ELF-1 (cell line): ENCODE results near the gene TFAP2B.

Experiments
- DNase-seq: peaks from one replicate; pipeline ENCODE4 v3.0.0-alpha.2; 2016; ENCODE audit warnings: low read depth, low spot score

The TFAP2B gene

GRCh38 chr6:50818673-50819072, at the start of gene TFAP2B:
Gene TFAP2B (plus strand): TSS chr6:50818871. CDS start chr6:50818892, 21 bp downstream.
- no peak for DNase-seq

- DNase-seq, result no peak
These were observed 40.0 kb upstream of the TFAP2B start for GRCh38 chr6:50778696-50779095.

- DNase-seq, result no peak
These were observed 38.3 kb upstream of the TFAP2B start for GRCh38 chr6:50780382-50780781.

- DNase-seq, result no peak
These were observed 32.8 kb upstream of the TFAP2B start for GRCh38 chr6:50785921-50786320.

GRCh38 chr6:50791900-50792508, 26.7 kb upstream of the TFAP2B start:
- no peak for DNase-seq

GRCh38 chr6:50792771-50793170, 25.9 kb upstream of the TFAP2B start:
- no peak for DNase-seq

- DNase-seq, result no peak
These were observed 23.1 kb upstream of the TFAP2B start for GRCh38 chr6:50795574-50795973.

- DNase-seq, result no peak
These were observed 14.4 kb upstream of the TFAP2B start for GRCh38 chr6:50804283-50804682.

- DNase-seq, result no peak
These were observed 11.6 kb upstream of the TFAP2B start for GRCh38 chr6:50807035-50807434.

- no peak for DNase-seq
These were observed 3.1 kb upstream of the TFAP2B start for GRCh38 chr6:50815436-50816114.

GRCh38 chr6:50816115-50816675, 2.5 kb upstream of the TFAP2B start:
- DNase-seq, result peak; percentile 66

- DNase-seq, result no peak
These were observed 1.6 kb upstream of the TFAP2B start for GRCh38 chr6:50816947-50817645.

- DNase-seq, result no peak
These were observed 1.1 kb upstream of the TFAP2B start for GRCh38 chr6:50817646-50817950.

- no peak for DNase-seq
These were observed 651 bp upstream of the TFAP2B start for GRCh38 chr6:50818020-50818419.

GRCh38 chr6:50819466-50819903, 814 bp downstream of the TFAP2B start:
- peak; percentile 62 for DNase-seq

GRCh38 chr6:50819904-50820868, 1.5 kb downstream of the TFAP2B start:
- DNase-seq, result peak; percentile 67

- no peak for DNase-seq
These were observed 2.2 kb downstream of the TFAP2B start for GRCh38 chr6:50820869-50821264.

- DNase-seq, result no peak
These were observed 2.9 kb downstream of the TFAP2B start for GRCh38 chr6:50821441-50822077.

GRCh38 chr6:50822078-50822476, 3.4 kb downstream of the TFAP2B start:
- no peak for DNase-seq

GRCh38 chr6:50823094-50823920, 4.6 kb downstream of the TFAP2B start:
- DNase-seq, result no peak
